K562 (cell line): ENCODE results near the gene DHPS. TPM values are rescaled to one million over a fixed set of nuclear protein-coding genes. Genes with fewer than 3 reads are reported as not detected.

ENCODE experiments used
- CHAMP1 ChIP-seq: fragments of 450-650 bp; IDR thresholded peaks from 2 replicates; pipeline ENCODE4 v1.6.1; 2016; ENCODE audit warnings: mild to moderate bottlenecking
- DNMT1 ChIP-seq: fragments of 450-650 bp; IDR thresholded peaks from 2 replicates; pipeline ENCODE4 v1.6.1; 2016; ENCODE audit warnings: antibody characterized with exemption, mild to moderate bottlenecking
- EGR1 ChIP-seq: fragments of 450-650 bp; conservative IDR thresholded peaks from 2 replicates; pipeline ENCODE4 v1.6.1; 2017; ENCODE audit warnings: mild to moderate bottlenecking
- ELF2 ChIP-seq: fragments of 250-450 bp; sonication (Bioruptor Pico); IDR thresholded peaks from 2 replicates; pipeline ENCODE4 v1.5.0; 2021; ENCODE audit warnings: mild to moderate bottlenecking
- ELF4 ChIP-seq: fragments of 450-650 bp; formaldehyde crosslinking; IDR thresholded peaks from 2 replicates; pipeline ENCODE4 v1.4.0; 2022; ENCODE audit warnings: missing genetic modification characterization
- HLTF ChIP-seq: fragments of 450-650 bp; IDR thresholded peaks from 2 replicates; pipeline ENCODE4 v1.6.1; 2016
- IRF1 ChIP-seq: sonication (generic); formaldehyde crosslinking; IDR thresholded peaks from 2 replicates; pipeline ENCODE4 v1.8.0; 2022; ENCODE audit warnings: missing genetic modification reagents, mild to moderate bottlenecking, borderline replicate concordance
- LEF1 ChIP-seq: fragments of 450-650 bp; IDR thresholded peaks from 2 replicates; pipeline ENCODE4 v1.6.1; 2016; ENCODE audit warnings: mild to moderate bottlenecking
- MAX ChIP-seq: sonication (generic); formaldehyde crosslinking; IDR thresholded peaks from 2 replicates; pipeline ENCODE4 v1.9.0; 2022; ENCODE audit warnings: mild to moderate bottlenecking, missing genetic modification reagents
- MBD2 ChIP-seq: sonication (generic); IDR thresholded peaks from 2 replicates; pipeline ENCODE4 v1.6.1; 2016; ENCODE audit warnings: low read depth, borderline replicate concordance
- MITF ChIP-seq: IDR thresholded peaks from 2 replicates; pipeline ENCODE4 v1.6.1; 2014; ENCODE audit warnings: antibody characterized with exemption
- SMAD4 ChIP-seq: fragments of 250-450 bp; sonication (Bioruptor Pico); conservative IDR thresholded peaks from 2 replicates; pipeline ENCODE4 v1.8.0; 2021; ENCODE audit warnings: inconsistent platforms, mild to moderate bottlenecking, moderate library complexity
- XRCC5 ChIP-seq: fragments of 200-400 bp; formaldehyde crosslinking; IDR thresholded peaks from 2 replicates; pipeline ENCODE4 v1.6.1; 2017; ENCODE audit warnings: low read depth, mild to moderate bottlenecking, low read length
- ZFP91 ChIP-seq: sonication (generic); formaldehyde crosslinking; IDR thresholded peaks from 2 replicates; pipeline ENCODE4 v1.8.0; 2022; ENCODE audit warnings: mild to moderate bottlenecking, missing genetic modification reagents
- ZNF507 ChIP-seq: conservative IDR thresholded peaks from 2 replicates; pipeline ENCODE4 v1.6.1; 2017; ENCODE audit warnings: missing genetic modification characterization, missing compliant biosample characterization
- polyA plus RNA-seq, 8 experiments: library from polyadenylated mRNA; depleted of rRNA in 4 of 8; stranded (reverse) in 5 of 8; unstranded in 3 of 8; fragments of >200 nt; fragmentation: Nextera tagmentation in 2 of 8; fragmentation: Illumina TruSeq in 1 of 8; extraction: Ambion mirVana in 2 of 8; extraction: Trizol in 1 of 8; gene quantifications; 2 replicates each; pipeline versions ENCODE4 v1.2.1 to v1.2.3, GENCODE V29; 2011 to 2014; ENCODE audit warnings: inconsistent platforms in 1 of 8, missing spikeins in 1 of 8
- total RNA-seq, 7 experiments: library from RNA; depleted of rRNA in 6 of 7; stranded (reverse); fragments of >200 nt in 6 of 7; fragmentation: Illumina TruSeq in 2 of 7; extraction: Trizol in 2 of 7; gene quantifications; 2 replicates each; pipeline versions ENCODE4 v1.2.1 to v1.2.3, GENCODE V29; 2011 to 2021; ENCODE audit warnings: low replicate concordance in 1 of 7
- TF ChIP-seq, protein P1 (sequence below): sonication (generic); formaldehyde crosslinking; IDR thresholded peaks from 2 replicates; pipeline ENCODE4 v1.8.1; 2023; ENCODE audit warnings: missing genetic modification reagents, mild to moderate bottlenecking, borderline replicate concordance

DHPS gene
- total and polyA plus RNA-seq, 9 of the 15 experiments (the other 6 are each of a cell fraction or from before 2014, with no cell fraction given): 47.1 to 110 (median 79.9) TPM

GRCh38 chr19:12669270-12670158 is 12.2 kb downstream of the DHPS start (continued):
- TF ChIP-seq, protein P1, sequence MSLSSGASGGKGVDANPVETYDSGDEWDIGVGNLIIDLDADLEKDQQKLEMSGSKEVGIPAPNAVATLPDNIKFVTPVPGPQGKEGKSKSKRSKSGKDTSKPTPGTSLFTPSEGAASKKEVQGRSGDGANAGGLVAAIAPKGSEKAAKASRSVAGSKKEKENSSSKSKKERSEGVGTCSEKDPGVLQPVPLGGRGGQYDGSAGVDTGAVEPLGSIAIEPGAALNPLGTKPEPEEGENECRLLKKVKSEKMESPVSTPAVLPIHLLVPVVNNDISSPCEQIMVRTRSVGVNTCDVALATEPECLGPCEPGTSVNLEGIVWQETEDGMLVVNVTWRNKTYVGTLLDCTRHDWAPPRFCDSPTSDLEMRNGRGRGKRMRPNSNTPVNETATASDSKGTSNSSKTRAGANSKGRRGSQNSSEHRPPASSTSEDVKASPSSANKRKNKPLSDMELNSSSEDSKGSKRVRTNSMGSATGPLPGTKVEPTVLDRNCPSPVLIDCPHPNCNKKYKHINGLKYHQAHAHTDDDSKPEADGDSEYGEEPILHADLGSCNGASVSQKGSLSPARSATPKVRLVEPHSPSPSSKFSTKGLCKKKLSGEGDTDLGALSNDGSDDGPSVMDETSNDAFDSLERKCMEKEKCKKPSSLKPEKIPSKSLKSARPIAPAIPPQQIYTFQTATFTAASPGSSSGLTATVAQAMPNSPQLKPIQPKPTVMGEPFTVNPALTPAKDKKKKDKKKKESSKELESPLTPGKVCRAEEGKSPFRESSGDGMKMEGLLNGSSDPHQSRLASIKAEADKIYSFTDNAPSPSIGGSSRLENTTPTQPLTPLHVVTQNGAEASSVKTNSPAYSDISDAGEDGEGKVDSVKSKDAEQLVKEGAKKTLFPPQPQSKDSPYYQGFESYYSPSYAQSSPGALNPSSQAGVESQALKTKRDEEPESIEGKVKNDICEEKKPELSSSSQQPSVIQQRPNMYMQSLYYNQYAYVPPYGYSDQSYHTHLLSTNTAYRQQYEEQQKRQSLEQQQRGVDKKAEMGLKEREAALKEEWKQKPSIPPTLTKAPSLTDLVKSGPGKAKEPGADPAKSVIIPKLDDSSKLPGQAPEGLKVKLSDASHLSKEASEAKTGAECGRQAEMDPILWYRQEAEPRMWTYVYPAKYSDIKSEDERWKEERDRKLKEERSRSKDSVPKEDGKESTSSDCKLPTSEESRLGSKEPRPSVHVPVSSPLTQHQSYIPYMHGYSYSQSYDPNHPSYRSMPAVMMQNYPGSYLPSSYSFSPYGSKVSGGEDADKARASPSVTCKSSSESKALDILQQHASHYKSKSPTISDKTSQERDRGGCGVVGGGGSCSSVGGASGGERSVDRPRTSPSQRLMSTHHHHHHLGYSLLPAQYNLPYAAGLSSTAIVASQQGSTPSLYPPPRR (CRISPR knock-in tag): no peak
- TF ChIP-seq ELF2 (CRISPR knock-in tag) (peak; percentile 99), LEF1 (peak; percentile 89), CHAMP1 (no peak; the same call in 1 of the 2 replicates), IRF1 (no peak), MITF (no peak), MBD2 (peak; percentile 31; the same call in 1 of the 2 replicates), ZFP91 (CRISPR knock-in tag) (0 out of 2 replicates have a peak, but pooled peaks have one; percentile 14), XRCC5 (peak; percentile 96), EGR1 (peak; percentile 76), ELF4 (CRISPR knock-in tag) (peak; percentile 97), HLTF (no peak), ZNF507 (tag) (no peak), SMAD4 (CRISPR knock-in tag) (peak; percentile 34; the same call in 1 of the 2 replicates), MAX (CRISPR knock-in tag) (no peak), DNMT1 (peak; percentile 66; the same call in 1 of the 2 replicates)
